ENCODE measurements around the gene IL34. TPM values are rescaled to one million over a fixed set of nuclear protein-coding genes. Genes with fewer than 3 reads are reported as not detected.
"Not testable (repeated sequence)": the region's sequence is repeated elsewhere in the genome, so short reads cannot be mapped to it uniquely, and the experiment has no call there.

The IL34 gene
- polyA plus RNA-seq, 1 experiment, result 0.70 TPM

DNA sequence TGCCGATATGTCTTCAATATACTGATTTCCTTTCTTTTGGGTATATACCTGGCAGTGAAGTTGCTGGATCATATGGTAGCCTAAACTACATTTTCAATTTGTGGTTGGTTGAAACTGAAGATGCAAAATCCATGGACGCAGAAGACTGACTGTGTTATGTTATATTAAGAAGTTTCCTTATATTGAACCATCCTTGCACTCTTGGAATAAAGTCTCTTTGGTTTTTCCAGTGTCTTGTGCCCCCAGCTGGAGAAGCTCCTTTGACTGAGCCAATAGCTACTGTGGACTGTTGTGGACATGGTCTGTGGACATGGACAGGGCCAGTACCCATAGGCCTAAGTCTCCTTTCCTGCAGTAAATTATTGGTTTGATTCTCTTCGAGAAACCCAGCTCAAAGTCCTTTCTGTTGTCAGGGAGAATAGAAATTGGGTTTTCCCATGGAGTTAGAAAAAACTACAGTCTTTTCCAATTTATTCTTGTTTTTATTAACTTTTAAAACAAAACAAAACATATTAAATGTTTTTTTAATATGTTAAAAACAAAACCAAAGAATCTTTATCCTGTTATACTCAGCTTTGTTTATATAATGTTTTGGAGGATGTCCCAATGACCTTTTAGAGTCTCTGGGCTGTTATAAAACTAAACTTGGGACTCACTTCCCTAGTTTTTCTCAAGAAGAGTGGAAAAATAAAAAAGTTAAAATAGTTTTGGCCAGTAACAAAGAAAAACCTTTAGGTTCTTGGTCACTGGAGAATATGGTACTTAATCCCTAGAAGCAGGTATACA, 15.2 kb upstream of the IL34 start:
- Histone ChIP-seq H3K4me3 (ENCODE audit: low read depth, low read length) (no peak overlapping the region), H3K36me3 (ENCODE audit: control insufficient read depth, insufficient read depth, low read length) (no peaks in the 10 kb centered on the region), H3K27me3 (ENCODE audit: control insufficient read depth, insufficient read depth, low read length) (no peaks in the 10 kb centered on the region)
- CTCF ChIA-PET, result interaction anchor here (2.1 kb wide), 1 partner anchor 23 kb away, joined by 7 read pairs; no protein-coding TSS in a partner anchor
- TF ChIP-seq, protein P1, sequence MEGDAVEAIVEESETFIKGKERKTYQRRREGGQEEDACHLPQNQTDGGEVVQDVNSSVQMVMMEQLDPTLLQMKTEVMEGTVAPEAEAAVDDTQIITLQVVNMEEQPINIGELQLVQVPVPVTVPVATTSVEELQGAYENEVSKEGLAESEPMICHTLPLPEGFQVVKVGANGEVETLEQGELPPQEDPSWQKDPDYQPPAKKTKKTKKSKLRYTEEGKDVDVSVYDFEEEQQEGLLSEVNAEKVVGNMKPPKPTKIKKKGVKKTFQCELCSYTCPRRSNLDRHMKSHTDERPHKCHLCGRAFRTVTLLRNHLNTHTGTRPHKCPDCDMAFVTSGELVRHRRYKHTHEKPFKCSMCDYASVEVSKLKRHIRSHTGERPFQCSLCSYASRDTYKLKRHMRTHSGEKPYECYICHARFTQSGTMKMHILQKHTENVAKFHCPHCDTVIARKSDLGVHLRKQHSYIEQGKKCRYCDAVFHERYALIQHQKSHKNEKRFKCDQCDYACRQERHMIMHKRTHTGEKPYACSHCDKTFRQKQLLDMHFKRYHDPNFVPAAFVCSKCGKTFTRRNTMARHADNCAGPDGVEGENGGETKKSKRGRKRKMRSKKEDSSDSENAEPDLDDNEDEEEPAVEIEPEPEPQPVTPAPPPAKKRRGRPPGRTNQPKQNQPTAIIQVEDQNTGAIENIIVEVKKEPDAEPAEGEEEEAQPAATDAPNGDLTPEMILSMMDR (IDR thresholded peaks at IDR 0.05; ENCODE audit: insufficient read depth, low read depth, low read length), result no peak
- DNase-seq (ENCODE audit: low read depth), result no peak
- POLR2A ChIA-PET, result interaction anchor here (0.6 kb wide), 2 partner anchors 9 to 865 kb away, joined by 4 to 5 read pairs; no protein-coding TSS in a partner anchor

DNA sequence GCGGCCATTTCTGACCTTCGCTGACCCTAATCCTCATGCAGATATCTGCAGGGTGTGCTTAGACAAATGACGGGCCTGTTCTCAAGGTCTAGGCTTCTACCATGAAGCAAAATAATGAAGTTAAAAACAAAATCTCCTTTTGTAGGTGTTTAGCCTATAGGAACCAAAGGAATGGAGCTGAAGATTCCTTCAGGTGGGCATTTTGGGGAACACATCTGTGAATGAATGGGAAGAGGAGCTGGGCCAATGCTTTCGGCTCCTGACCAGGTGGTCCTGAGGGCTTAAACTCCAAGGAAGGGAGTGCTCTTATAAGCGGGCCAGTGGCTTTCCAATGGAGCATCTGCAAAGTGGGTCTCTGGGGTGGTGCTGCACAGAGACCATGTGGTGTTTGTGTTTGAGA, 14.1 kb upstream of the IL34 start:
- ChIA-PET CTCF (interaction anchor here (0.7 to 2.1 kb wide), 2 partner anchors 22 to 58 kb away, joined by 3 to 7 read pairs; no protein-coding TSS in a partner anchor), POLR2A (no interaction called here)
- H3K36me3 ChIP-seq (ENCODE audit: control insufficient read depth, insufficient read depth, low read length), result no peaks in the 10 kb centered on the region
- H3K27me3 ChIP-seq (ENCODE audit: control insufficient read depth, insufficient read depth, low read length), result no peaks in the 10 kb centered on the region
- no peak overlapping the region for H3K4me3 ChIP-seq (ENCODE audit: low read depth, low read length)
- no peak for DNase-seq (ENCODE audit: low read depth)
- TF ChIP-seq, protein P1 (IDR thresholded peaks at IDR 0.05; ENCODE audit: insufficient read depth, low read depth, low read length), result no peak

DNA sequence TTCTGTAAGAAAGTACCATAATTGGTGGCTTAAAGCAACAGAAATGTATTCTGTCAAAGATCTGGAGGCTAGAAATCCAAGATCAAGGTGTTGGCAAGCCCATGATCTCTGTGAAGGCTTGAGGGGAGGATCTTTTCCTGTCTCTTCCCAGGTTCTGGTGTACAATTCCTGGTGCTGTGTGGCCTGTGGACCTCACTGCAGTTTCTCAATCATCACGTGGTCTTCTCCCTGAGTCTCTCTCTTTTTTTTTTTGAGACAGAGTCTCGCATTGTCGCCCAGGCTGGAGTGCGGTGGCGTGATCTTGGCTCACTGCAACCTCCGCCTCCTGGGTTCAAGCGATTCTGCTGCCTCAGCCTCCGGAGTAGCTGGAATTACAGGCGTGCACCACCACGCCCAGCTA, 12.7 kb upstream of the IL34 start:
- POLR2A ChIA-PET; CTCF ChIA-PET; DNase-seq (ENCODE audit: low read depth): not testable (repeated sequence)

GRCh38 chr16:70634861-70635260, 11.5 kb upstream of the IL34 start:
- CTCF ChIA-PET, result interaction anchor here (0.6 to 0.7 kb wide), 2 partner anchors 73 to 295 kb away, joined by 3 read pairs; no protein-coding TSS in a partner anchor
- Histone ChIP-seq H3K4me3 (ENCODE audit: low read depth, low read length) (no peak overlapping the region), H3K36me3 (ENCODE audit: control insufficient read depth, insufficient read depth, low read length) (no peaks in the 10 kb centered on the region), H3K27me3 (ENCODE audit: control insufficient read depth, insufficient read depth, low read length) (no peaks in the 10 kb centered on the region)
- DNase-seq (ENCODE audit: low read depth), result no peak
- POLR2A ChIA-PET, result interaction anchor here (0.6 kb wide), 1 partner anchor 70 kb away, joined by 3 read pairs; no protein-coding TSS in a partner anchor
- TF ChIP-seq, protein P1 (IDR thresholded peaks at IDR 0.05; ENCODE audit: insufficient read depth, low read depth, low read length), result no peak

More for the DNA sequence above, 12.7 kb upstream of the IL34 start:
- not testable (repeated sequence) for H3K27me3 ChIP-seq (ENCODE audit: control insufficient read depth, insufficient read depth, low read length); H3K36me3 ChIP-seq (ENCODE audit: control insufficient read depth, insufficient read depth, low read length); H3K4me3 ChIP-seq (ENCODE audit: low read depth, low read length)

DNA sequence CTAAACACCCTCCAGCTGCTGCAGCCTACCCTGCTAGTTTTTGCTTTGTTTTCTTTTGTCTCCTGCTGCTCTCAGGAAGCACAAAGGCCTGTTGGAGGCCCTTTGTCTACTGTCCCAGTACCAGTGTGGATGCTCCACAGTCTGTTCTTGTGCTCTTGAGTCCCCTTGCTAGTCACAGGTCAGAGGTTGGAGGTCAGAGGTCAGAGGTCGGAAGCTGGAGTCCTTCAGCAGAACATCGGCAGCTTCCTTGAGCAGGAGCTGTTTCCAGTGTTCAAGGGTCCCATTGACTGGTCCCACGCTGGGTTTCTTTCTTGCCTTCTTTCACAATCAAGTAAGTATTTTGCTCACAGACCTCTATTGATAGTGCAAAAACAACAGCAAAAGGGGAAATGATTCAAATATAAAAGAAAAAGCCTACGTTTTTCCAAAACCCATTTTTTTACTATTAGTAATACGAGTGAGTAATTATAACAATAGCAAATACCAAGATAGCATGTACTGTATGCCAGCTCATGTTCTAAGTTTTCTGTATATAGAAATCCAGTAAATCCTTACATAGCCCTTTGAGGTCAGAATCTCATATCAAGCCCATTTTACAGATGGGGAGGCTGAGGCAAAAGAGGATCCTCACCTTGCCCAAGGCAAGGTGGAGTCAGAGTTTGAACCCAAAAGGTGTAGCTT, 10.9 kb upstream of the IL34 start:
- DNase-seq (ENCODE audit: low read depth), result peak; percentile 30
- ChIA-PET POLR2A (interaction anchor here (0.6 kb wide), 1 partner anchor 70 kb away, joined by 3 read pairs; no protein-coding TSS in a partner anchor), CTCF (interaction anchor here (0.6 to 0.7 kb wide), 2 partner anchors 74 to 295 kb away, joined by 3 read pairs; no protein-coding TSS in a partner anchor)
- TF ChIP-seq, protein P1 (IDR thresholded peaks at IDR 0.05; ENCODE audit: insufficient read depth, low read depth, low read length), result no peak
- H3K4me3 ChIP-seq (ENCODE audit: low read depth, low read length), result no peak overlapping the region
- no peaks in the 10 kb centered on the region for H3K27me3 ChIP-seq (ENCODE audit: control insufficient read depth, insufficient read depth, low read length)
- no peaks in the 10 kb centered on the region for H3K36me3 ChIP-seq (ENCODE audit: control insufficient read depth, insufficient read depth, low read length)

All from BJ (cell line).